Measurements from ENCODE around the gene SAMD8. TPM values are rescaled to one million over a fixed set of nuclear protein-coding genes. Genes with fewer than 3 reads are reported as not detected.

The SAMD8 gene
- polyA plus RNA-seq, 3 donors = 13.0 to 18.8 (median 13.7) TPM

- peaks cover 25% of the 10 kb centered on the region for H4K20me1 ChIP-seq (ENCODE audit: insufficient read depth, low read length)
- H3K27ac ChIP-seq (ENCODE audit: low read depth in 1 of 2, low read length in 2 of 2) = peak overlapping the region; percentile 100
- H3K4me3 ChIP-seq (replicated peaks in 1 of 3; ENCODE audit: low read depth in 2 of 3, low read length in 3 of 3) = peak overlapping the region; percentile 81 to 99 (median 96)
- H3K9ac ChIP-seq (ENCODE audit: insufficient read depth, low read length, poor library complexity, severe bottlenecking) = peak overlapping the region; percentile 99
- TF ChIP-seq CTCF (IDR thresholded peaks at IDR 0.05) = no peak
- H3K4me3 Mint-ChIP-seq = peak overlapping the region; percentile 94 to 95
- peaks cover 18 to 23% of the 10 kb centered on the region in 2 donors for H3K4me1 ChIP-seq (ENCODE audit: control insufficient read depth in 1 of 2, insufficient read depth in 2 of 2, low read length in 2 of 2)
- H3K9me3 Mint-ChIP-seq = no peaks in the 10 kb centered on the region
- H3K4me2 ChIP-seq (replicated peaks; ENCODE audit: extremely low read depth, low read length, poor library complexity, severe bottlenecking) = peak overlapping the region; percentile 79
- H3K4me1 Mint-ChIP-seq = peaks cover 27% of the 10 kb centered on the region
- peak in 2 of 3 donors; percentile 15 to 60 for DNase-seq
- H2AFZ ChIP-seq (ENCODE audit: insufficient read depth, low read depth, low read length, poor library complexity, severe bottlenecking) = peak overlapping the region; percentile 83
- intact Hi-C loops (cut with micrococcal nuclease) = loop anchor here in 1 of 2 donors (2.0 to 5.0 kb wide), 2 partner anchors 24 to 99 kb away; partner anchors contain the start of genes COMTD1 and SAMD8
- H3K9me3 ChIP-seq (replicated peaks in 1 of 2; ENCODE audit: control insufficient read depth in 1 of 2, insufficient read depth in 1 of 2, low read length in 2 of 2) = no peaks in the 10 kb centered on the region
- H3K36me3 ChIP-seq (replicated peaks in 1 of 2; ENCODE audit: control insufficient read depth in 1 of 2, insufficient read depth in 2 of 2, low read length in 2 of 2) = peaks cover 30 to 42% of the 10 kb centered on the region in 2 donors
- 0% methylated on average over 19 of the region's 38 CpGs for WGBS (ENCODE audit: insufficient coverage)
- peaks cover 54% of the 10 kb centered on the region for H3K79me2 ChIP-seq (ENCODE audit: insufficient read depth, low read length)
- H3K27ac Mint-ChIP-seq = peak overlapping the region; percentile 96 to 100 (median 100)
- H3K27me3 ChIP-seq (ENCODE audit: control insufficient read depth in 2 of 2, insufficient read depth in 2 of 2, low read length in 2 of 2) = no peaks in the 10 kb centered on the region
- peaks cover 31 to 37% of the 10 kb centered on the region in 2 donors for H3K36me3 Mint-ChIP-seq
- H3K27me3 Mint-ChIP-seq (ENCODE audit: low read depth in 3 of 3) = peaks cover 0 to 2% (median 0%) of the 10 kb centered on the region in 3 donors
Observed at GRCh38 chr10:75211007-75211691, 99.7 kb downstream of the SAMD8 start.

- peak overlapping the region in 4 of 7 donors; percentile 20 to 100 (median 60) for H3K27ac Mint-ChIP-seq
- H3K9me3 Mint-ChIP-seq = no peaks in the 10 kb centered on the region
- Histone ChIP-seq H3K4me2 (replicated peaks; ENCODE audit: extremely low read depth, low read length, poor library complexity, severe bottlenecking) (peak overlapping the region; percentile 79), H4K20me1 (ENCODE audit: insufficient read depth, low read length) (peaks cover 37% of the 10 kb centered on the region), H3K9me3 (replicated peaks in 1 of 2; ENCODE audit: control insufficient read depth in 1 of 2, insufficient read depth in 1 of 2, low read length in 2 of 2) (no peaks in the 10 kb centered on the region), H3K36me3 (replicated peaks in 1 of 2; ENCODE audit: control insufficient read depth in 1 of 2, insufficient read depth in 2 of 2, low read length in 2 of 2) (peaks cover 42 to 53% of the 10 kb centered on the region in 2 donors), H3K27ac (ENCODE audit: low read depth in 1 of 2, low read length in 2 of 2) (peak overlapping the region in 1 of 2 donors; percentile 100), H3K9ac (ENCODE audit: insufficient read depth, low read length, poor library complexity, severe bottlenecking) (no peak overlapping the region), H3K4me3 (replicated peaks in 1 of 3; ENCODE audit: low read depth in 2 of 3, low read length in 3 of 3) (peak overlapping the region in 1 of 3 experiments; percentile 99), H2AFZ (ENCODE audit: insufficient read depth, low read depth, low read length, poor library complexity, severe bottlenecking) (no peak overlapping the region), H3K79me2 (ENCODE audit: insufficient read depth, low read length) (peaks cover 66% of the 10 kb centered on the region), H3K27me3 (ENCODE audit: control insufficient read depth in 2 of 2, insufficient read depth in 2 of 2, low read length in 2 of 2) (no peaks in the 10 kb centered on the region), H3K4me1 (ENCODE audit: control insufficient read depth in 1 of 2, insufficient read depth in 2 of 2, low read length in 2 of 2) (peaks cover 18 to 23% of the 10 kb centered on the region in 2 donors)
- no peak overlapping the region for H3K4me3 Mint-ChIP-seq
- intact Hi-C loops (cut with micrococcal nuclease) = loop anchor here in 1 of 2 donors (5.0 kb wide), 1 partner anchor 100 kb away; the partner anchor contains the start of gene SAMD8
- peaks cover 27% of the 10 kb centered on the region for H3K4me1 Mint-ChIP-seq
- WGBS (ENCODE audit: insufficient coverage) = 100% methylated on average over 3 of the region's 6 CpGs
- no peak for DNase-seq
- TF ChIP-seq CTCF (IDR thresholded peaks at IDR 0.05) = no peak
- H3K36me3 Mint-ChIP-seq = peaks cover 38 to 49% of the 10 kb centered on the region in 2 donors
- peaks cover 0 to 2% (median 0%) of the 10 kb centered on the region in 3 donors for H3K27me3 Mint-ChIP-seq (ENCODE audit: low read depth in 3 of 3)
Observed at GRCh38 chr10:75212343-75212742, 100.9 kb downstream of the SAMD8 start.

Data from CD14-positive monocyte (primary cell).